ENCODE results near the gene CTPS2.

DNA sequence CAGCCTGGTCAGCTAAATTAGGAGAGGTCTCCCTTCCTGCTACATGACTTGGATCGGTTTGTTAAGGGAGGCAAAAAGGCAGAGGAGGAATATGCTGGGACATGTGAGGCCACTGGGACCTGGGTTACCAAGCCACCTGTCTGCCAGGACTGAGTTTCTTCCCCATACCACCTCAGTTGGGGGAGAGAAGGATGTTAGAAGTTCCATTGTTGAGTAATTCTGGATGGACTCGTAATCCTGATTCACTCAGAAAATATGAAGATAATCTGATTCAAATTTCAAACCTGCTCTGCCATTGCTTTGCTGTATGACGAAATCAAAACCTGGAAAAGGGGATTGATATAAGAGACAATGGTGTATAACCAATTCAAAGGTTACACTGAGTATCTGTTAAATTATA is 159.9 kb downstream of the CTPS2 start:
- TF ChIP-seq, protein P1, sequence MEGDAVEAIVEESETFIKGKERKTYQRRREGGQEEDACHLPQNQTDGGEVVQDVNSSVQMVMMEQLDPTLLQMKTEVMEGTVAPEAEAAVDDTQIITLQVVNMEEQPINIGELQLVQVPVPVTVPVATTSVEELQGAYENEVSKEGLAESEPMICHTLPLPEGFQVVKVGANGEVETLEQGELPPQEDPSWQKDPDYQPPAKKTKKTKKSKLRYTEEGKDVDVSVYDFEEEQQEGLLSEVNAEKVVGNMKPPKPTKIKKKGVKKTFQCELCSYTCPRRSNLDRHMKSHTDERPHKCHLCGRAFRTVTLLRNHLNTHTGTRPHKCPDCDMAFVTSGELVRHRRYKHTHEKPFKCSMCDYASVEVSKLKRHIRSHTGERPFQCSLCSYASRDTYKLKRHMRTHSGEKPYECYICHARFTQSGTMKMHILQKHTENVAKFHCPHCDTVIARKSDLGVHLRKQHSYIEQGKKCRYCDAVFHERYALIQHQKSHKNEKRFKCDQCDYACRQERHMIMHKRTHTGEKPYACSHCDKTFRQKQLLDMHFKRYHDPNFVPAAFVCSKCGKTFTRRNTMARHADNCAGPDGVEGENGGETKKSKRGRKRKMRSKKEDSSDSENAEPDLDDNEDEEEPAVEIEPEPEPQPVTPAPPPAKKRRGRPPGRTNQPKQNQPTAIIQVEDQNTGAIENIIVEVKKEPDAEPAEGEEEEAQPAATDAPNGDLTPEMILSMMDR (IDR thresholded peaks at IDR 0.05 in 2 of 3, conservative IDR thresholded peaks at IDR 0.05 in 1 of 3; ENCODE audit: borderline replicate concordance in 1 of 3, insufficient read depth in 1 of 3, low read depth in 2 of 3, low read length in 2 of 3) = no peak
- no peak for TF ChIP-seq POLR2A (IDR thresholded peaks at IDR 0.05; ENCODE audit: borderline replicate concordance, extremely low read depth, insufficient read depth, insufficient read length)
- TF ChIP-seq TCF7L2 (IDR thresholded peaks at IDR 0.05; ENCODE audit: borderline replicate concordance, extremely low read depth, insufficient read depth, insufficient read length) = no peak
- TF ChIP-seq CEBPB (IDR thresholded peaks at IDR 0.05; ENCODE audit: low read depth) = no peak
- TF ChIP-seq POLR2AphosphoS5 (IDR thresholded peaks at IDR 0.05; ENCODE audit: low read depth, low read length) = no peak
- TF ChIP-seq RAD21 (IDR thresholded peaks at IDR 0.05; ENCODE audit: low read depth) = no peak
- TF ChIP-seq SRF (IDR thresholded peaks at IDR 0.05; ENCODE audit: low read depth) = no peak
- no peak for TF ChIP-seq YY1 (IDR thresholded peaks at IDR 0.05; ENCODE audit: extremely low read depth, insufficient replicate concordance, low read depth, low read length)
- TF ChIP-seq SP1 (IDR thresholded peaks at IDR 0.05; ENCODE audit: low read depth) = no peak
- TF ChIP-seq, protein P2, sequence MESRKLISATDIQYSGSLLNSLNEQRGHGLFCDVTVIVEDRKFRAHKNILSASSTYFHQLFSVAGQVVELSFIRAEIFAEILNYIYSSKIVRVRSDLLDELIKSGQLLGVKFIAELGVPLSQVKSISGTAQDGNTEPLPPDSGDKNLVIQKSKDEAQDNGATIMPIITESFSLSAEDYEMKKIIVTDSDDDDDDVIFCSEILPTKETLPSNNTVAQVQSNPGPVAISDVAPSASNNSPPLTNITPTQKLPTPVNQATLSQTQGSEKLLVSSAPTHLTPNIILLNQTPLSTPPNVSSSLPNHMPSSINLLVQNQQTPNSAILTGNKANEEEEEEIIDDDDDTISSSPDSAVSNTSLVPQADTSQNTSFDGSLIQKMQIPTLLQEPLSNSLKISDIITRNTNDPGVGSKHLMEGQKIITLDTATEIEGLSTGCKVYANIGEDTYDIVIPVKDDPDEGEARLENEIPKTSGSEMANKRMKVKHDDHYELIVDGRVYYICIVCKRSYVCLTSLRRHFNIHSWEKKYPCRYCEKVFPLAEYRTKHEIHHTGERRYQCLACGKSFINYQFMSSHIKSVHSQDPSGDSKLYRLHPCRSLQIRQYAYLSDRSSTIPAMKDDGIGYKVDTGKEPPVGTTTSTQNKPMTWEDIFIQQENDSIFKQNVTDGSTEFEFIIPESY (IDR thresholded peaks at IDR 0.05; ENCODE audit: extremely low read depth, insufficient replicate concordance, low read length) = no peak
- no peak for TF ChIP-seq JUND (IDR thresholded peaks at IDR 0.05)
- no peak for TF ChIP-seq EZH2phosphoT487 (IDR thresholded peaks at IDR 0.05; ENCODE audit: borderline replicate concordance)
- TF ChIP-seq ELF1 (IDR thresholded peaks at IDR 0.05; ENCODE audit: borderline replicate concordance, low read depth) = no peak
- TF ChIP-seq EGR1 (IDR thresholded peaks at IDR 0.05; ENCODE audit: low read depth) = no peak

Measured in HCT116 (cell line).